ENCODE data around the gene GYG2.
"Not testable (repeated sequence)": the region's sequence is repeated elsewhere in the genome, so short reads cannot be mapped to it uniquely, and the experiment has no call there.

Gene GYG2

GRCh38 chrX:2910109-2910508 lies 81.4 kb downstream of the GYG2 start:
- no peak for DNase-seq

- DNase-seq: no peak
These were observed 84.4 kb downstream of the GYG2 start for GRCh38 chrX:2913118-2913517.

GRCh38 chrX:2917767-2918166 lies 89.0 kb downstream of the GYG2 start:
- DNase-seq: no peak

- no peak for DNase-seq
These were observed 92.5 kb downstream of the GYG2 start for GRCh38 chrX:2921193-2921592.

GRCh38 chrX:2921750-2922149 lies 93.0 kb downstream of the GYG2 start:
- DNase-seq: no peak

- no peak for DNase-seq
These were observed 95.4 kb downstream of the GYG2 start for GRCh38 chrX:2924151-2924550.

GRCh38 chrX:2926255-2926654 lies 97.5 kb downstream of the GYG2 start:
- DNase-seq: not testable (repeated sequence)

GRCh38 chrX:2926664-2927275 lies 98.0 kb downstream of the GYG2 start:
- DNase-seq: no peak

- no peak for DNase-seq
These were observed 99.5 kb downstream of the GYG2 start for GRCh38 chrX:2928191-2928582.

GRCh38 chrX:2928583-2929434 lies 100.1 kb downstream of the GYG2 start, which contains the start of gene ARSD:
TSS of gene ARSD (minus strand) at chrX:2929339. CDS start at chrX:2929275, 64 bp downstream.
- no peak for DNase-seq

- no peak for DNase-seq
These were observed 102.4 kb downstream of the GYG2 start for GRCh38 chrX:2931155-2931554.

GRCh38 chrX:2931612-2932011 lies 102.9 kb downstream of the GYG2 start:
- no peak for DNase-seq

Data from NCI-H146 (cell line).